PC-3 (cell line): ENCODE data around the gene BAZ2B. TPM values are rescaled to one million over a fixed set of nuclear protein-coding genes. Genes with fewer than 3 reads are reported as not detected.

Source experiments
- ATAC-seq: fragments of 200-7000 bp; cut with Tn5 transposase; 2 replicates; pipeline ENCODE4 v1.9.1; 2020; ENCODE audit warnings: mild to moderate bottlenecking, moderate library complexity
- BruUV-seq: library from RNA; stranded (reverse); fragments of 400-500 nt; replicated peaks from 2 replicates; lab custom pipeline; 2021; lab: Mats Ljungman, UMichigan
- CTCF ChIA-PET: fragments of 300-600 bp; sonication (Branson Sonifier 250); formaldehyde crosslinking; loops from one replicate; lab custom pipeline; 2022; ENCODE audit warnings: antibody characterized with exemption; lab: Charles Lee
- POLR2A ChIA-PET: fragments of 300-600 bp; sonication (Branson Sonifier 250); formaldehyde crosslinking; loops from one replicate; lab custom pipeline; 2022; ENCODE audit warnings: antibody characterized with exemption; ENCODE audit not compliant: unreplicated experiment; lab: Charles Lee
- DNase-seq: peaks from one replicate; pipeline ENCODE4 v3.0.0-alpha.2; 2015
- H2AFZ ChIP-seq: fragments of 300-600 bp; sonication (generic); 2 replicates; pipeline ENCODE4 v1.6.0; 2016; ENCODE audit warnings: antibody characterized with exemption, low read length
- H3F3A ChIP-seq: fragments of 300-600 bp; sonication (generic); one replicate; pipeline ENCODE4 v1.6.0; 2017; ENCODE audit warnings: antibody characterized with exemption, low read length, control low read depth, mild to moderate bottlenecking; ENCODE audit not compliant: unreplicated experiment
- H3K27ac ChIP-seq: fragments of 300-600 bp; sonication (generic); 2 replicates; pipeline ENCODE4 v1.5.1; 2016; ENCODE audit warnings: mild to moderate bottlenecking, low read length
- H3K27me3 ChIP-seq: fragments of 300-600 bp; sonication (generic); 2 replicates; pipeline ENCODE4 v1.6.1; 2016; ENCODE audit warnings: low read length, mixed read lengths
- H3K36me3 ChIP-seq: fragments of 300-600 bp; sonication (generic); 2 replicates; pipeline ENCODE4 v1.6.1; 2016; ENCODE audit warnings: low read depth, mixed run types, low read length, mixed read lengths
- H3K4me1 ChIP-seq: fragments of 300-600 bp; sonication (generic); 2 replicates; pipeline ENCODE4 v1.5.1; 2016; ENCODE audit warnings: low read length; ENCODE audit not compliant: insufficient read depth
- H3K4me2 ChIP-seq: fragments of 300-600 bp; sonication (generic); 2 replicates; pipeline ENCODE4 v1.6.0; 2016; ENCODE audit warnings: low read length
- H3K4me3 ChIP-seq: fragments of 300-600 bp; sonication (generic); 2 replicates; pipeline ENCODE4 v1.5.1; 2016; ENCODE audit warnings: mild to moderate bottlenecking, low read length, mixed read lengths
- H3K79me2 ChIP-seq: fragments of 300-600 bp; sonication (generic); 2 replicates; pipeline ENCODE4 v1.6.1; 2017; ENCODE audit warnings: low read length, mixed read lengths
- H3K9ac ChIP-seq: fragments of 300-600 bp; sonication (generic); 2 replicates; pipeline ENCODE4 v1.6.0; 2016; ENCODE audit warnings: mild to moderate bottlenecking, low read length
- H3K9me2 ChIP-seq: fragments of 300-600 bp; sonication (generic); replicated peaks from 2 replicates; pipeline ENCODE4 v1.6.1; 2016; ENCODE audit warnings: mixed run types, low read length, mixed read lengths
- H3K9me3 ChIP-seq: fragments of 300-600 bp; sonication (generic); 2 replicates; pipeline ENCODE4 v1.6.1; 2016; ENCODE audit warnings: low read length, mixed read lengths
- H4K20me1 ChIP-seq: fragments of 300-600 bp; sonication (generic); 2 replicates; pipeline ENCODE4 v1.6.1; 2016; ENCODE audit warnings: low read length, mixed read lengths
- EZH2 ChIP-seq: fragments of 300-600 bp; sonication (generic); IDR thresholded peaks from one replicate; pipeline ENCODE4 v1.6.1; 2017; ENCODE audit warnings: antibody characterized with exemption, mild to moderate bottlenecking, low read length; ENCODE audit not compliant: unreplicated experiment
- EZH2phosphoT487 ChIP-seq: fragments of 300-600 bp; sonication (generic); IDR thresholded peaks from 2 replicates; pipeline ENCODE4 v1.6.1; 2018; ENCODE audit warnings: mild to moderate bottlenecking, antibody characterized with exemption, low read length, borderline replicate concordance
- intact Hi-C: fragments of 100-400 bp; cut with micrococcal nuclease; formaldehyde crosslinking; loops from 2 replicates; pipeline ENCODE4 v1.9.0; 2023
- total RNA-seq: library from RNA; depleted of rRNA; stranded (reverse); fragments of >200 nt; gene quantifications from 2 replicates; pipeline ENCODE4 v1.2.3, GENCODE V29; 2014
- TF ChIP-seq, protein P1 (sequence below): fragments of 300-600 bp; sonication (generic); conservative IDR thresholded peaks from 2 replicates; pipeline ENCODE4 v1.5.1; 2017; ENCODE audit warnings: antibody characterized with exemption, low read depth, mild to moderate bottlenecking, low read length

BAZ2B gene
- total RNA-seq, 1 experiment from 2014 or later, result 19.6 TPM

DNA sequence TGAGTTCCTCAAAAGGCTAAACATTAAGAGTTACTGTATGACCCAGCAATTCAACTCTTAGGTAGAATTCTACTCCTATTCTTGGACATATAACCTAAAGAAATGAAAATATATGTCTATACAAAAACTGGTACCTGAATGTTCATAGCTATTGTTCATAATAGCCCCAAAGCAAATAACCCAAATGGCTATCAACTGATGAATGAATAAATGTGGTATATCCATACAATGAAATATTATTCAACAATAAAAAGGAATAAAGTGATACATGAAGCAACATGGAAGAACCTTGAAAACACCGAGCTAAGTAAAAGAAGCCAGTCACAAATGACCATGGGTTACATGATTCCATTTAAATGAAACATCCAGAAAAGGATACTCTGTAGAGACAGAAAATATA lies 114.6 kb downstream of the BAZ2B start:
- Histone ChIP-seq H3K36me3 (no peaks in the 10 kb centered on the region), H3K9me2 (no peaks in the 10 kb centered on the region), H3K79me2 (no peaks in the 10 kb centered on the region), H3K27me3 (no peaks in the 10 kb centered on the region), H3F3A (no peaks in the 10 kb centered on the region), H3K27ac (no peak overlapping the region), H3K4me1 (peaks cover 23% of the 10 kb centered on the region), H2AFZ (no peak overlapping the region), H4K20me1 (no peaks in the 10 kb centered on the region), H3K9ac (no peak overlapping the region), H3K4me3 (no peak overlapping the region), H3K9me3 (no peaks in the 10 kb centered on the region), H3K4me2 (no peak overlapping the region)
- DNase-seq (no peak), ATAC-seq (no peak)
- intact Hi-C loops, result no loop called here
- ChIA-PET CTCF (no interaction called here), POLR2A (no interaction called here)
- BruUV-seq, result no TSS peak
- TF ChIP-seq, protein P1, sequence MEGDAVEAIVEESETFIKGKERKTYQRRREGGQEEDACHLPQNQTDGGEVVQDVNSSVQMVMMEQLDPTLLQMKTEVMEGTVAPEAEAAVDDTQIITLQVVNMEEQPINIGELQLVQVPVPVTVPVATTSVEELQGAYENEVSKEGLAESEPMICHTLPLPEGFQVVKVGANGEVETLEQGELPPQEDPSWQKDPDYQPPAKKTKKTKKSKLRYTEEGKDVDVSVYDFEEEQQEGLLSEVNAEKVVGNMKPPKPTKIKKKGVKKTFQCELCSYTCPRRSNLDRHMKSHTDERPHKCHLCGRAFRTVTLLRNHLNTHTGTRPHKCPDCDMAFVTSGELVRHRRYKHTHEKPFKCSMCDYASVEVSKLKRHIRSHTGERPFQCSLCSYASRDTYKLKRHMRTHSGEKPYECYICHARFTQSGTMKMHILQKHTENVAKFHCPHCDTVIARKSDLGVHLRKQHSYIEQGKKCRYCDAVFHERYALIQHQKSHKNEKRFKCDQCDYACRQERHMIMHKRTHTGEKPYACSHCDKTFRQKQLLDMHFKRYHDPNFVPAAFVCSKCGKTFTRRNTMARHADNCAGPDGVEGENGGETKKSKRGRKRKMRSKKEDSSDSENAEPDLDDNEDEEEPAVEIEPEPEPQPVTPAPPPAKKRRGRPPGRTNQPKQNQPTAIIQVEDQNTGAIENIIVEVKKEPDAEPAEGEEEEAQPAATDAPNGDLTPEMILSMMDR, result no peak
- TF ChIP-seq EZH2phosphoT487, result no peak
- no peak for TF ChIP-seq EZH2

DNA sequence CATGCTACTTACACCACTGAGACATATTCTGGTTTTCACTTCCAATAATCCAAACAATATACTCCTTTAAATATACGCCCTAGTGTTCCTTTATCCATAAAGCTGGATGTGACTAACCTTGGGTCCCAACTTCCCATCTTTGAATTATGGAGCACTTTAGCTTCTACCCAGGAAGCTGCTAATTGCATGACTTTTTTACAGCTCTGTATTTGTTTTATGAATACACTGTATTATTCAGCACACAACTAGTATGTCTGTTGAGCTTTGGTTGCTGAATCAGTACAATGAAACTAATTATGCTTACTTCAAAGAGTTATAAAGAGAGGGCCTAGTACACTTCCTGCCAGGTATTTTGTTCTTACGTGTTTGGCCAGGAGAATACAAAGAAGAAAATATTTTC lies 118.5 kb downstream of the BAZ2B start:
- POLR2A ChIA-PET, result no interaction called here
- no peak overlapping the region for H3K9ac ChIP-seq
- no peaks in the 10 kb centered on the region for H3K79me2 ChIP-seq
- no peaks in the 10 kb centered on the region for H3K27me3 ChIP-seq
- BruUV-seq, result no TSS peak
- no peaks in the 10 kb centered on the region for H3K9me3 ChIP-seq
- peak overlapping the region; percentile 72 for H3K27ac ChIP-seq
- peaks cover 20% of the 10 kb centered on the region for H3K4me1 ChIP-seq
- intact Hi-C loops, result no loop called here
- no peaks in the 10 kb centered on the region for H4K20me1 ChIP-seq
- no peaks in the 10 kb centered on the region for H3F3A ChIP-seq
- H3K9me2 ChIP-seq, result no peaks in the 10 kb centered on the region
- peak; percentile 19 for DNase-seq
- CTCF ChIA-PET, result interaction anchor here (0.7 kb wide), 1 partner anchor 12 kb away, joined by 4 read pairs; no protein-coding TSS in a partner anchor
- H2AFZ ChIP-seq, result no peak overlapping the region
- H3K36me3 ChIP-seq, result no peaks in the 10 kb centered on the region
- peak overlapping the region; percentile 43; the same call in 1 of the 2 replicates for H3K4me2 ChIP-seq
- ATAC-seq, result peak; percentile 65
- H3K4me3 ChIP-seq, result no peak overlapping the region
- TF ChIP-seq EZH2phosphoT487 (no peak), EZH2 (no peak)
- TF ChIP-seq, protein P1, result no peak

DNA sequence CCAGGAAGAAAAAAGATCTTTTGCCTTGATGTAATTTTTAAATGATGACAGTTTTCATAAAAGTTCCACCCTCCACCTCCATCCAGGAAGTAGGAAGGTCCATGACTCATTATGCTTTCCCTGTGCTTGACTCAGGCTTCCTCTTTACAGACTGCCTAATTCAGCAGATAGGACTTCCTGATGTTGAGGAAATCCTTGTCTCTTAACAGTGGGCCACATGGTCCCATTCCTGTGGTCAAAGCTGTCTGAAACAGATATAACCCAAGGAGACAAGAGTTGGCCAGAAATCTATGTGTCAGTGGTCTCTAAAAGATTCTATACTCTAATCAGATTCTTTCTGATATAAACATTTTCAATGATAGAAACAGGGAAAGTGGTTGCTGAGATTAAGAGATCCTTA lies 119.1 kb downstream of the BAZ2B start:
- H3F3A ChIP-seq, result no peaks in the 10 kb centered on the region
- no TSS peak for BruUV-seq
- ChIA-PET POLR2A (no interaction called here), CTCF (no interaction called here)
- H3K36me3 ChIP-seq, result no peaks in the 10 kb centered on the region
- H3K9me3 ChIP-seq, result no peaks in the 10 kb centered on the region
- DNase-seq (peak; percentile 90), ATAC-seq (peak; percentile 99)
- peak overlapping the region; percentile 72 for H3K27ac ChIP-seq
- intact Hi-C loops, result no loop called here
- no peaks in the 10 kb centered on the region for H4K20me1 ChIP-seq
- H2AFZ ChIP-seq, result peak overlapping the region; percentile 29; the same call in 1 of the 2 replicates
- H3K4me2 ChIP-seq, result peak overlapping the region; percentile 43
- TF ChIP-seq EZH2phosphoT487 (no peak), EZH2 (no peak)
- TF ChIP-seq, protein P1, result no peak
- H3K27me3 ChIP-seq, result no peaks in the 10 kb centered on the region
- H3K9me2 ChIP-seq, result no peaks in the 10 kb centered on the region
- no peak overlapping the region for H3K9ac ChIP-seq
- no peaks in the 10 kb centered on the region for H3K79me2 ChIP-seq
- H3K4me3 ChIP-seq, result no peak overlapping the region
- H3K4me1 ChIP-seq, result peaks cover 20% of the 10 kb centered on the region
